Esophagus squamous epithelium (tissue), 4 donors: Measurements from ENCODE around the gene JPT2.

Experiments used
- POLR2A ChIP-seq, 4 donors: fragments of 450-650 bp; IDR thresholded peaks; one replicate each; pipeline ENCODE4 v1.6.1; 2017; ENCODE audit warnings: antibody characterized with exemption in 4 of 4, mild to moderate bottlenecking in 4 of 4, moderate library complexity in 3 of 4
- TF ChIP-seq, protein P1 (sequence below), 6 experiments: fragments of 450-650 bp in 4 of 6; fragments of 200-600 bp in 2 of 6; sonication (generic) in 2 of 6; IDR thresholded peaks; one replicate each; pipeline ENCODE4 v1.5.1; 2016 to 2019; ENCODE audit warnings: antibody characterized with exemption in 6 of 6, mild to moderate bottlenecking in 4 of 6, moderate library complexity in 4 of 6

DNA sequence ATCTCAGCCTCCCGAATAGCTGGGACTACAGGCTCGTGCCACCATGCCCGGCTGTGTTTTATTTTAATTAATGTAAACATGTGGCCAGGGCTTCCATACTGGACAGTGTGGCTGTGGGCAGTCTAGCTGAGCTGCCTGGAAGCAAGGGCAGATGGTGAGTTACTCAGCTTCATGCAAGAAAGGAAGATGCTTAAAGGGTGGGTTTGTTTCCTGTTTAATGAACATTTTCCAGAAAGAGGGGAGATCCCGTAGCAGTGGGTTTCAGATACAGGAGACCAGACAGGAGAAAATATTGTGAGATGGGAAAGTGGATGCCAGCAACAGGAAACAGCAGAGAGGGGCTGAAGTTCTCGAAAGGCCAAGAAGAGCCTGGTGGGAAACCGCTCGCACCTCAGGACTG lies 35.3 kb downstream of the JPT2 start:
- TF ChIP-seq, protein P1, sequence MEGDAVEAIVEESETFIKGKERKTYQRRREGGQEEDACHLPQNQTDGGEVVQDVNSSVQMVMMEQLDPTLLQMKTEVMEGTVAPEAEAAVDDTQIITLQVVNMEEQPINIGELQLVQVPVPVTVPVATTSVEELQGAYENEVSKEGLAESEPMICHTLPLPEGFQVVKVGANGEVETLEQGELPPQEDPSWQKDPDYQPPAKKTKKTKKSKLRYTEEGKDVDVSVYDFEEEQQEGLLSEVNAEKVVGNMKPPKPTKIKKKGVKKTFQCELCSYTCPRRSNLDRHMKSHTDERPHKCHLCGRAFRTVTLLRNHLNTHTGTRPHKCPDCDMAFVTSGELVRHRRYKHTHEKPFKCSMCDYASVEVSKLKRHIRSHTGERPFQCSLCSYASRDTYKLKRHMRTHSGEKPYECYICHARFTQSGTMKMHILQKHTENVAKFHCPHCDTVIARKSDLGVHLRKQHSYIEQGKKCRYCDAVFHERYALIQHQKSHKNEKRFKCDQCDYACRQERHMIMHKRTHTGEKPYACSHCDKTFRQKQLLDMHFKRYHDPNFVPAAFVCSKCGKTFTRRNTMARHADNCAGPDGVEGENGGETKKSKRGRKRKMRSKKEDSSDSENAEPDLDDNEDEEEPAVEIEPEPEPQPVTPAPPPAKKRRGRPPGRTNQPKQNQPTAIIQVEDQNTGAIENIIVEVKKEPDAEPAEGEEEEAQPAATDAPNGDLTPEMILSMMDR (IDR thresholded peaks at IDR 0.05), result no peak
- TF ChIP-seq POLR2A (IDR thresholded peaks at IDR 0.05), result no peak
